ENCODE measurements around the gene FLNA.

Gene FLNA

GRCh38 chrX:154378059-154378798 lies 3.8 kb upstream of the FLNA start:
- H3K4me3 ChIP-seq (ENCODE audit: low read depth, low read length): peak overlapping the region; percentile 17

GRCh38 chrX:154376774-154377173 lies 2.3 kb upstream of the FLNA start:
- H3K4me3 ChIP-seq (ENCODE audit: low read depth, low read length): no peak overlapping the region

GRCh38 chrX:154375156-154375504 lies 696 bp upstream of the FLNA start:
- no peak overlapping the region for H3K4me3 ChIP-seq (ENCODE audit: low read depth, low read length)

- peak overlapping the region; percentile 17 for H3K4me3 ChIP-seq (ENCODE audit: low read depth, low read length)
Measured at GRCh38 chrX:154373340-154374306, 811 bp downstream of the FLNA start.

GRCh38 chrX:154372612-154373022 lies 1.8 kb downstream of the FLNA start:
- H3K4me3 ChIP-seq (ENCODE audit: low read depth, low read length): no peak overlapping the region

GRCh38 chrX:154371789-154372300 lies 2.6 kb downstream of the FLNA start:
- peak overlapping the region; percentile 17 for H3K4me3 ChIP-seq (ENCODE audit: low read depth, low read length)

GRCh38 chrX:154371017-154371788 lies 3.2 kb downstream of the FLNA start:
- H3K4me3 ChIP-seq (ENCODE audit: low read depth, low read length): peak overlapping the region; percentile 90

- peak overlapping the region; percentile 90 for H3K4me3 ChIP-seq (ENCODE audit: low read depth, low read length)
Measured at GRCh38 chrX:154370300-154371016, 4.0 kb downstream of the FLNA start.

GRCh38 chrX:154369449-154370299 lies 4.8 kb downstream of the FLNA start:
- peak overlapping the region; percentile 90 for H3K4me3 ChIP-seq (ENCODE audit: low read depth, low read length)

GRCh38 chrX:154368630-154369448 lies 5.6 kb downstream of the FLNA start:
- peak overlapping the region; percentile 45 for H3K4me3 ChIP-seq (ENCODE audit: low read depth, low read length)

- H3K4me3 ChIP-seq (ENCODE audit: low read depth, low read length): no peak overlapping the region
Measured at GRCh38 chrX:154367474-154368308, 6.7 kb downstream of the FLNA start.

GRCh38 chrX:154366666-154367055 lies 7.8 kb downstream of the FLNA start:
- no peak overlapping the region for H3K4me3 ChIP-seq (ENCODE audit: low read depth, low read length)

- no peak overlapping the region for H3K4me3 ChIP-seq (ENCODE audit: low read depth, low read length)
Measured at GRCh38 chrX:154365997-154366665, 8.3 kb downstream of the FLNA start.

GRCh38 chrX:154365052-154365600 lies 9.3 kb downstream of the FLNA start:
- H3K4me3 ChIP-seq (ENCODE audit: low read depth, low read length): no peak overlapping the region

GRCh38 chrX:154363706-154364439 lies 10.6 kb downstream of the FLNA start:
- H3K4me3 ChIP-seq (ENCODE audit: low read depth, low read length): no peak overlapping the region

- H3K4me3 ChIP-seq (ENCODE audit: low read depth, low read length): no peak overlapping the region
Measured at GRCh38 chrX:154362085-154362742, 12.2 kb downstream of the FLNA start.
